ENCODE results near the gene ADM.

The ADM gene

GRCh38 chr11:10329935-10330334 is 25.1 kb downstream of the ADM start:
- no peak for DNase-seq

DNA sequence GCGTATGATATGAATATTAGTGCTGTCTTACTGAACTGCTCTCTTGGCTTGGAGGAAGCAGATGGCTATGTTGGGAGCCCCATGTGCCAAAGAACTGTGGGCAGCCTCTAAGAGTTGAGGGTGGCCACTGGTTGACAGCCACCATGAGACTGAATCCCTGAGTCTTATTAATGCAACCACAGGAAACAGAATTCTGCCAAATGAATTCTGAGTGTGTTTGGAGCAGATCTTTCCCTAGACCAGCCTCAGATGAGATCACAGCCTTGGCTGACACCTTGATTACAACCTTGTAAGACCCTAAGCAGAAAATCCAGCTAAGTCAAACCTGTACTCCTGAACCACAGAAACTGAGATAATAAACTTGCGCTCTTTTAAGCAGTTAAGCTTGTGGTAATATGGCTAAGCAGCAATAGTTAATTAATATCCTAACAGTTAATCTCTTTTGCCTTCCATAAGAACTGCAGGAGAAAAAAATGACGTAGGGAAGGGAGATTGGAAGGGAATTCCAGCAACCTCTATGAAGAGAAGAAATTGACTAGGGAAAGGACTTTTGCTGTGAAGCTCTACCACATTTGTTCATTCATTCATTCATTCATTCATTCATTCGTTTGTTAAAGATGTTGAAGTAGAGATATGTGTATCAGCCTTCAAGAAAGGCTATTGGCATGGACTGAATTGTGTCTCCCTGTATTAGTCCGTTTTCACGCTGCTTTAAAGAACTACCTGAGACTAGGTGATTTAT is 26.8 kb downstream of the ADM start:
- no peak for DNase-seq

- no peak for DNase-seq
Measured at GRCh38 chr11:10333490-10333889, 28.6 kb downstream of the ADM start.

DNA sequence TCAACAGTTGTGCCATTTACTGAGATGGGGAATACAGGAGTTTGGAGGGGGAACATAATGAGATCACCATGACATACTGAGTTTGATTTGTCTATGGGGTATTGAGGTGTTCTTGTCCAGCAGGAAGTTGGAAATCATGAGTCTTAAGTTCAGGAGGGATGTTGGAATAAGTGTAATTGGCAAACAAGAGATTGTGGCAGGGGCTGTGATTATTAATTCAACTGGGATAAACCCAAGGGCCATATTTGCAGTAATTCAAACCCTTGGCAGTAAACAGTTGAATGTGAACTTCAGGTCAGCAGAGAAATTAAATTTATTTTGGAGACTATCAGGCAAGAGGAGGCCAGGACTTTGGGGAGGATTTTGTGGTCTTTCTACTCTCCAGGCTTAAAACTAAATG is 33.4 kb downstream of the ADM start:
- no peak for DNase-seq

- DNase-seq, result no peak
Measured at GRCh38 chr11:10348650-10349280, 43.9 kb downstream of the ADM start.

- no peak for DNase-seq
Measured at GRCh38 chr11:10349281-10349665, 44.4 kb downstream of the ADM start.

- DNase-seq, result no peak
Measured at GRCh38 chr11:10349806-10350205, 44.9 kb downstream of the ADM start.

GRCh38 chr11:10350334-10350733 is 45.5 kb downstream of the ADM start:
- DNase-seq, result no peak

DNA sequence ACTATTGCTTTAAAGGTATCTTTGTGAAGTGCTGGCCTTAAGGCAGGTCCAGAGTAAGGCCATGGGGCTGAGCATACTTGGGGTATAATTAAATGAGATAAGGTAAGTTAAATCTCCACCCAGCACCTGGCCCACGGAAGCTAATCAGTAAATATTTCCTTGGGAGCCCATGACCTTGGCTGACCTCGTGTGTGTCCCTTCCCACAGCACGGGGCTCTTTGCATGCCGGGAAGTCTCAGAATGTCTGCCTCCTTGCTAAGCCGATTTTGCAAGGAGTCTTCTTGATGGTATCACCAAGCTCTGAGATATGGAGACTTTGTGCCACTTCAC is 46.5 kb downstream of the ADM start:
- no peak for DNase-seq

GRCh38 chr11:10351765-10352641 is 47.1 kb downstream of the ADM start:
- DNase-seq, result no peak

DNA sequence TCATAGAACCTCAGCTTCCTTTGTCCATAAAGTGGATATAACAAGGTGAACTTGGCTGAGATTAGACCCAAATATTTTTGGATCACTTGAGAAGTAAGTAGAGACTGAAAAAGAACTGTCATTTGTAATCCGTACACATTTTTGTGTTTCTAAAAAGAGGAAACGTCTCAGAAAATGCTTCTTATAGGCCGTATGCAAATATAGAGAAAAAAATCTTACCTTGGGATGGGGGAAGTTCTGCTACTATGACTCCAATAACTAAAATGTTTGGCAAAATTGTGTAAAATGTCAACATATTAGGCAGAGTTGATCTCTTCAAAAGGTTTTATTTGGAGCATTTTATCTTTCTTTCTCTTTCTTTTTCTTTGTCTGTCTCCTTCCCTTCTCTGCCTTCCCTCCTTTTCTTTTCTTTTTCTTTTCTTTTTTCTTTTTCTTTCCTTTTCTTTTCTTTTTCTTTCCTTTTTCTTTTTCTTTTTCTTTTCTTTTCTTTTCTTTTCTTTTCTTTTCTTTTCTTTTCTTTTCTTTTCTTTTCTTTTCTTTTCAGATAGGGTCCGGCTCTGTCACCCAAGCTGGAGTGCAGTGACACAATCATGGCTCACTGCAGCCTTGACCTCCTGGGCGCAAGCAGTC is 48.2 kb downstream of the ADM start:
- no peak for DNase-seq

DNA sequence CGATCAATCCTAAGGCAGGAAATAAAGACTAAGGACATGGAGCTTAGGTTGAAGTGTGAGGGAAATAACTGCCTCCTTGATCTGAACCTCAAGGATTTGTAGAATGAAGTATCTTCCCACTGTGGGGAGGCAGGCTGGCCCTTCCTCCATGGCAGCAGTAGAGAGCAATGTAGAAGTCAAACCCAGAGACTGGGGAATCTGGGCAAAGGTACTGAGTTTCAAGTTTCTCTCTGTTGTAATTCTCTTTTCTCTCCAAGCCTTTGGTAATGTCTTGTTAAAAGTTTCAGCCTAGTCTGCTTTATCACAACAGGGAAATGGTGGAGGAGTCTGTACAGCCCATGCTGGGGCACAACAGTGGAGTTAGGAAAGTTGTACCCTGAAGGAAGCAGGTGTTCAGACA is 49.5 kb downstream of the ADM start:
- DNase-seq, result no peak

GRCh38 chr11:10355257-10355661 is 50.4 kb downstream of the ADM start:
- DNase-seq, result no peak

- DNase-seq, result no peak
Measured at GRCh38 chr11:10356161-10356560, 51.3 kb downstream of the ADM start.

Data from activated CD8-positive, alpha-beta memory T cell treated with anti-CD3 and anti-CD28 coated beads, Interleukin-2, amount 50 U/mL, for 4 hours (primary cell).